BE2C (cell line): Measurements from ENCODE around the gene DPYSL4.

Source experiments
- DNase-seq: peaks from one replicate; pipeline ENCODE4 v3.0.0-alpha.2; 2020
- H3K27me3 ChIP-seq: fragments of 250-450 bp; sonication (Bioruptor Pico); 2 replicates; pipeline ENCODE4 v1.5.1; 2020; ENCODE audit warnings: mild to moderate bottlenecking
- H3K36me3 ChIP-seq: fragments of 250-450 bp; sonication (Bioruptor Pico); 2 replicates; pipeline ENCODE4 v1.5.1; 2020; ENCODE audit warnings: mild to moderate bottlenecking
- H3K4me1 ChIP-seq: fragments of 250-450 bp; sonication (Bioruptor Pico); 2 replicates; pipeline ENCODE4 v1.5.1; 2020
- H3K4me3 ChIP-seq: 2 replicates; pipeline ENCODE4 v1.5.1; 2011; ENCODE audit warnings: low read depth, low read length
- H3K9me3 ChIP-seq: fragments of 250-450 bp; sonication (Bioruptor Pico); 2 replicates; pipeline ENCODE4 v1.5.1; 2020
- TF ChIP-seq, protein P1 (sequence below): IDR thresholded peaks from 2 replicates; pipeline ENCODE4 v1.5.1; 2012; ENCODE audit warnings: mild to moderate bottlenecking, low read depth, low read length

Gene DPYSL4

DNA sequence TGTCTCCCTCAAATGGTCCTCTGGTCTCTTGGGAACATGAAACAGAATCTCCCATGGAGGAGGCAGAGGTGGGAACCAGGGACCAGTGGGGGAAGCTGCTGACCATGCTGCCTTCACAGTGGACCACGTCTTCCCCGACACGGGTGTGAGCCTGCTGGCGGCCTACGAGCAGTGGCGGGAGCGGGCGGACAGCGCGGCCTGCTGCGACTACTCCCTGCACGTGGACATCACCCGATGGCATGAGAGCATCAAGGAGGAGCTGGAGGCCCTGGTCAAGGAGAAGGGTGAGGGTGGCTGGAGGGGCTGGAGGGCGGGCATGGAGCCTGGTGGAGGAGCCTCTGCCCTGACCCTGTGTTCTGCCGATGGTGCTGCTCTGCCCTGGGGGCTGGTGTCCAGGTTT is 8.0 kb downstream of the DPYSL4 start:
- DNase-seq: no peak
- Histone ChIP-seq H3K36me3 (no peaks in the 10 kb centered on the region), H3K27me3 (no peaks in the 10 kb centered on the region), H3K4me3 (no peak overlapping the region), H3K4me1 (no peaks in the 10 kb centered on the region), H3K9me3 (no peaks in the 10 kb centered on the region)
- TF ChIP-seq, protein P1, sequence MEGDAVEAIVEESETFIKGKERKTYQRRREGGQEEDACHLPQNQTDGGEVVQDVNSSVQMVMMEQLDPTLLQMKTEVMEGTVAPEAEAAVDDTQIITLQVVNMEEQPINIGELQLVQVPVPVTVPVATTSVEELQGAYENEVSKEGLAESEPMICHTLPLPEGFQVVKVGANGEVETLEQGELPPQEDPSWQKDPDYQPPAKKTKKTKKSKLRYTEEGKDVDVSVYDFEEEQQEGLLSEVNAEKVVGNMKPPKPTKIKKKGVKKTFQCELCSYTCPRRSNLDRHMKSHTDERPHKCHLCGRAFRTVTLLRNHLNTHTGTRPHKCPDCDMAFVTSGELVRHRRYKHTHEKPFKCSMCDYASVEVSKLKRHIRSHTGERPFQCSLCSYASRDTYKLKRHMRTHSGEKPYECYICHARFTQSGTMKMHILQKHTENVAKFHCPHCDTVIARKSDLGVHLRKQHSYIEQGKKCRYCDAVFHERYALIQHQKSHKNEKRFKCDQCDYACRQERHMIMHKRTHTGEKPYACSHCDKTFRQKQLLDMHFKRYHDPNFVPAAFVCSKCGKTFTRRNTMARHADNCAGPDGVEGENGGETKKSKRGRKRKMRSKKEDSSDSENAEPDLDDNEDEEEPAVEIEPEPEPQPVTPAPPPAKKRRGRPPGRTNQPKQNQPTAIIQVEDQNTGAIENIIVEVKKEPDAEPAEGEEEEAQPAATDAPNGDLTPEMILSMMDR: no peak

DNA sequence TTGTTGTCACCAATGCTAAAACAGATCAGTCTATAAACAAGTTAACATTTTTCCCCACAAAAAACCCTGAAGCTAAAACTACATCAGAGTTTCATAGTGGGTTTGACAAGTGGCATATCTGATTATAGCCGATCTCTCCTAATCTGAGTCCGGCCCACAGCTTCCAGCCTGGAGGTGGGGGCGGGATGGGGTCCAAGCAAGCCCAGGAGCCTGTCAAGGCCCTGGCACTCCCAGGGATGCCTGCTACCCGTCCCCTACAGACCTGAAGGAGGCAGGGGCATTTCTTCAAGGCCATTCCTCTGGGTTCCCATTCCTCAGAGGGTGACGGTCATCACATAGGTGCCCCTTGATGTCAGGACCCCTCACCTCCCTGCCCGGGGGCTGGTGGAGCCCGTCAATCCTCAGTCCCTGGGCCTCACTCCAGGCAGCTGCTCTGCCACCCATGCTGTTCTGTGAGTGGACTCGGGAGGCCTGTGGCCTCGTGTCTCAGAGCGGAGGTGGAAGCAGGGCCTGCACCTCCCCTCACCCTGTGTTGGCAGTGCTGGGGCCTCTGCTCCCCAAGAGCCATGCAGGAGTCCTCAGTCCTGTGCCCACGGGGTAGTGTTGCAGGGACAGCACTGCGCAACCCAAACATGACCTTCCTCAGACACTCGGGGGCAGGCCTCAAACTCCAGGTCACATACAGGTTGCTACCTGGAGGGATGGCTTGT is 8.8 kb downstream of the DPYSL4 start:
- Histone ChIP-seq H3K4me3 (no peak overlapping the region), H3K4me1 (no peaks in the 10 kb centered on the region), H3K27me3 (no peaks in the 10 kb centered on the region), H3K36me3 (no peaks in the 10 kb centered on the region), H3K9me3 (no peaks in the 10 kb centered on the region)
- TF ChIP-seq, protein P1: no peak
- no peak for DNase-seq

DNA sequence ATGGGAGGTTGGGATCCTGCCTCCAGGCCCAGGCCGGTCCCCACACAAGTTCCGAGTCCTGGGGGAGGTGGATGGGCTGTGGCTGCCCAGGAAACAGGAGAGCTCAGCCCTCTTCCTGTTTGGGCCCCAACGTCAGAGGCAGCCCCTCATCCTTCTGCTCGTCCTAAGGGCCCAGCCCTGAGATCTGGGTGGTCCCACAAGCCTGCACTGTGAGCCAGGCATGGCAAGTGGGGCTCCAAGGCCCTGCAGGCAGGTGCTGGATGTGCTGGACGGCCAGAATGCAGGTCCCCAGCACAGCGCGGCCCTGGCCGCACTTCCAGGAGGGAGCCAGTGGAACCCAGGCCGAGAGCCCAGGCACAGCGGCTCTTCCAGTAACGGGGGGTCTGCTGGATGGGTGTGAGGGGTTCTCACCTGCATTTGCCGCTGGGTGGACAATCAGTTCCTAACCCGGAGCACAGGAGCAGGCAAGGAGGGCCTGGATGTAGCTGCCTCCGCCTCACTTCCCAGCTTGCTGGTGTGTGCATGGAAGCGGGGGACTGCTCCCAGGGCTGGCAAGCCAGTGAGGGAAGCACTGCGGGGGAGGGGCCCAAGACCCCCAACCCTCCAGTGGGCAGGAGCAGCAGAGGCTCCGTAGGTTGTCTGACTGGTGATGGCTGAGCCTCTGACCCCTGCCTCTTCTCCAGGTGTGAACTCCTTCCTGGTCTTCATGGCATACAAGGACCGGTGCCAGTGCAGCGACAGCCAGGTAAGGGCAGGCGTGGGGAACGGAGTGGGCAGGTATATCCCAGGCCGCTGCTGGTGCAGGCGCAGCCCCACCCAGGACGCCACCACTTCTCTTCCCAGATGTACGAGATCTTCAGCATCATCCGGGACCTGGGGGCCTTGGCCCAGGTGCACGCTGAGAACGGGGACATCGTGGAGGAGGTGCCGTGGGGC is 9.7 kb downstream of the DPYSL4 start:
- Histone ChIP-seq H3K36me3 (no peaks in the 10 kb centered on the region), H3K4me1 (no peaks in the 10 kb centered on the region), H3K27me3 (no peaks in the 10 kb centered on the region), H3K9me3 (no peaks in the 10 kb centered on the region), H3K4me3 (no peak overlapping the region)
- DNase-seq: no peak
- TF ChIP-seq, protein P1: no peak

DNA sequence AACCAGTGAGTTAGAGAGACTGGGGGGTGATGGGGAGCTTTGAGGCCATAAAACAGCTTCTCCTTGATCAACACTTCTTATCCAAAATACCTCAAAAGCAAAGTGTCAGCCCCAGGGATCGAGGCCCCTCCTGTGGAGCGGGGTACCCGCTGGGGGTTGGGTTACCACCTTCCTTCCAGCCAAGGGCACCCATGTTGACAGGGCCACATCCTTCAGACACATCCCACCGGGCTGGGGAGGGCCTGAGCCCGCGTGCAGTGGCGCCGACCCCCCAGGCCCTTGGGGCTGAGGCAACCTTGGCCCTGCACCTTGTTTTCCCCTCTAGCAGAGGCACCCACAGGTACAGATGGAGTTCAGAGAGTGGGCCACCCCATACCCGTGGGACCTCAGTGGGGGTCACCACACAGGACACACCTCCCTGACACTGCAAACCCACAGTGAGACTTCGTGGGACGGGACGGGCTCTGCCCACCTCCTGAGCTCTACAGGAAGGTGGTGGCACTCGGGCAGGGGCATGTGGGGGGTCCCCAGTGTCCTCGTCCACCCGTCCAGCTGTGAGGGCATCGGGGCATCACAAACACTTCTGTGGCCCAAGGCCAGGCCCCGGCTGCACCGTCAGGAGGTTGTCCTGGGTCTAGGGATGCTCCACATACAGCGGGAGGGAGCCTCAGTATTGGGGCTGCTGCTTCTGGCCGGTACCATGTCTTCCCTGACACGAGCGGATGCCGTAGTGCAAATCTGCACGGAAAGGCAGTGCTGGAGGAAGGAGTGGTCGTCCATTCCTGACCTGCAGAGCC is 10.7 kb downstream of the DPYSL4 start:
- Histone ChIP-seq H3K4me3 (no peak overlapping the region), H3K36me3 (no peaks in the 10 kb centered on the region), H3K27me3 (no peaks in the 10 kb centered on the region), H3K9me3 (no peaks in the 10 kb centered on the region), H3K4me1 (no peaks in the 10 kb centered on the region)
- TF ChIP-seq, protein P1: no peak
- DNase-seq: no peak

DNA sequence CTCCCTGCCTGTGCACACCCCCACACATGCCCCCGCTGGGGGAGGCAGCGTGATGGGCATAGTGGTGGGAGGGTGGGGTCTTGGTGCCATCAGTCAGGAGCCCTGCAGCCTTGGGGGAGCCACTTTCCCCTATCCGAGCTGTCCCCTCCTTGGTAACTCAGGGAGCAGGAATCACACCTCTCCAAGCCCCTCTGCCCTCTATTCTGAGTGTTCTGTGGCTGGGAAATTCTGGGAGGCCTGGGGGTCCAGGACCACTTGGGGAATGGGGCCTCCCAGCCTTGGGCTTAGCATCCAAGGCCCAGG is 11.3 kb downstream of the DPYSL4 start:
- no peaks in the 10 kb centered on the region for H3K36me3 ChIP-seq

More for the DNA sequence above, 11.3 kb downstream of the DPYSL4 start:
- H3K4me1 ChIP-seq: no peaks in the 10 kb centered on the region
- no peak for DNase-seq
- TF ChIP-seq, protein P1: no peak
- no peaks in the 10 kb centered on the region for H3K27me3 ChIP-seq
- H3K9me3 ChIP-seq: no peaks in the 10 kb centered on the region
- H3K4me3 ChIP-seq: no peak overlapping the region
